TTC549 (cell line): ENCODE results near the gene ZNF862.

Experiments used
- FAIRE-seq: peaks from 2 replicates; lab custom pipeline; 2012; peaks lifted over from hg19 to GRCh38; lab: Jason Lieb, UNC

Gene ZNF862

DNA sequence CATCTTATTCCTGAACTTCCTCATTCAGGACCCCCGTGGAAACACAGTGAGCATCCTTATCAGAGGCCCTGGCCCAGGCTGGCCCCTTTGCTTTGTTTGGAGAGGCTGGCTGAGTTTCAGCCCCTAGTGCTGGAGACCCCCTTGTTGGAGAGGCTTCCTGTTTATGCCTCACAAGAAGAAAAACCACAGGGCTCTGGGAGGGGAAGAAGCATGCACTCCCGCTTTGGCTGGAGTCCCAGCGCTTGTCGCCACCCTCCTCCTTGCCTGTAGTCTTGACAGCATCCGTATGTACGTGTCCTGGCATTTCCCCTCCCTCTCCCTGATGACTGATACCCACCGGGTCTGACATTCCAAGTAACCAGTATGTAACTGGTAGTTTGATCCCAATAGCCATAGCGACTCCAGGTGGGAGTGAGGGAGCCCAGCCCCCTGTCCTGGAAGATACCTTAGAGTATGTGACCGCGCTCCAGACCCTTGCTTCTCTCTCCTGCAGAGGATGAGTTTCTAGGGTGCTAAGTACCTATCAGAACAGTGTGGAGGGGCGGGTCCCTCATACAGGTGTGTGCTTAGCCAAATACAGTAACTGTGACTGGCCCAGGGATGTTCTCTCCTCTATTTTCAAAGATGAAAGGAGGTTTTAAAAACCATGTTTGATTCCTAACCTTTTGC is 28.7 kb downstream of the ZNF862 start:
- no peak for FAIRE-seq

- FAIRE-seq, result no peak
These were observed 29.8 kb downstream of the ZNF862 start for GRCh38 chr7:149867762-149868622.

- FAIRE-seq, result no peak
These were observed 30.6 kb downstream of the ZNF862 start for GRCh38 chr7:149868623-149869290.

GRCh38 chr7:149869291-149869650 is 31.1 kb downstream of the ZNF862 start:
- no peak for FAIRE-seq

DNA sequence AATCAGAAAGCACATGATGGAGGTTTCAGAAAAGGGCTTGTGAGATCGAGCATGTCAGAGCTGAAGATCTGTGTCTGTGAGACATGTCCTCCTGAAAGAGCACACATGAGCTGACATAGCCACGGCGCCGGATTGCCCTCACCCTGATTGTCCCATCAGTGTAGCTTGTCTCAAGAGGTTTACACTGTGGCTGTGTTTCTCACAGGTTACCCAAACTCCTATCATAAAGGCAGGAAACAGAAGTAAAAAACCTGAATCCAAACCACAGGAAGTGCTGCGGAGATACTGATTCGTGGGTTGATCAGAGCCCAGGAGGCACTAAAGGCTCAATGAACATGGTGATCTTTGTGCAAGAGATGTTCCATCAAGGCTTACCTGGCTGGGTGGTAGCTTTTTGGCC is 31.7 kb downstream of the ZNF862 start:
- FAIRE-seq, result no peak

DNA sequence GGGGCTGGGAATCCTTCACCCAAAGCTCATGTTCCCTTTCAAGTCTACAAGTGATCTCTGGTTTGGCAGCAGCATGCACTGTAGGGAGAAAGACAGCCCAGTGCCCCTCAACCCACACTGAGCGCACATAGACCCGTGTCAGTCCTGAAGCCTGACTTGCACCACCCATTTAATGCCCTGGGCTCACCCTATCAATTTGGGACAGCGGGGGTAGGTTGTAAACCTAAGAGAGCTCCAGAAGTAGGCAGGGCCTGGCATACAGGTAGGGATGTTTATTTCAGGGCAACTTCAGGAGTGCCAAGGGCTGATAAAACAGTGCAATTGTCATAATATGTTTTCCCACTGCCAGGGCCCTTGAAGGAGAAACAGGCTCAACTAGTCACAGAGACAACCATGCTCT is 32.1 kb downstream of the ZNF862 start:
- no peak for FAIRE-seq

- FAIRE-seq, result no peak
These were observed 32.7 kb downstream of the ZNF862 start for GRCh38 chr7:149870701-149871483.

DNA sequence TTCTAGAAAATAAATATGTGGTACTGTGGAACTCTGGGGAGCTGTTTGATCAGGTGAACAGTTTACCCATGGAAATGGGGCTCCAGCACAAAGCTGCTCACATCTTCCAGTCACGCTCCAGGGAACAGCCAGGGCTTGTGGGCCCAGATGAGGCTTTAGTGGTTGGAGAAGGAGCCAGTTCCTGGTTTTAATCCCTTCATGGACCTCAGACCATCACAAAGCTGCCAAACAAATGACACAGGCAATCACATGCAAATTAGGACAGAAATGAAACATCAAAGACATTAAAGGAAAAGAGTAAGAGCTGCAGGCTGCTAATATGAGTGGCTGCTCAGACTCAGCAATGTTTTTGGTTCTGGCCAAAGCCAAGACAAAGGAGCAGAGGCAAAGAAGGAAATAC is 33.4 kb downstream of the ZNF862 start:
- FAIRE-seq, result no peak

- no peak for FAIRE-seq
These were observed 34.4 kb downstream of the ZNF862 start for GRCh38 chr7:149872419-149873073.

- no peak for FAIRE-seq
These were observed 35.1 kb downstream of the ZNF862 start, which contains the start of gene ATP6V0E2 for GRCh38 chr7:149873074-149873969. Gene ATP6V0E2 (plus strand): TSS chr7:149873969. CDS start chr7:149874066, 97 bp downstream.

DNA sequence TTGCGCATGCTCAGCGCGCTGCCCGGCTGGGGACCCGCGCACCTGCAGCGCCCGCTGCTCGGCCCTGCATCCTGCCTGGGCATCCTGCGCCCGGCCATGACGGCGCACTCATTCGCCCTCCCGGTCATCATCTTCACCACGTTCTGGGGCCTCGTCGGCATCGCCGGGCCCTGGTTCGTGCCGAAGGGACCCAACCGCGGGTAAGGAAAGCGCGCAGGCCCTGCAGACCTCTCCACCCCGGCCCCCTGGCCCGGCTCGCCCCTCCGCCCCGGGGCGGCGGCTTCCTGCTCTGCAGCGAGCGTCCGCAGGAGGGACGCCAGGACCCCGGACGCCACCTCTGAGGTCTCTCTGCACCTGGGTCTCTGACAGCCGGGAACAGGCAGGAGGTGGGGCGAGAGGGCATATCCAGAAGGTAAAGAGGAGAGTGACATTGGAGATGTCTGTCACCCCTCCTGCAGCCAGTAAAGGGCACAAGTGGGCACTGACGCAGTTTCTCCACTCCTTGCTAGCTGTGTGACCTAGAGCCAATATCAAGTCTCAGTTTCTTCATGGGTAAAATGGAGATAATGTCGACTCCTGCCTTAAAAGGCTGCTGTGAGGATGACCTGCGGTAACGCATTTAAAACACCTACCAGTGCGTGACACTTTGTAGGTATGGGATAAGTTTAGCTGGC is 35.9 kb downstream of the ZNF862 start:
- no peak for FAIRE-seq

- no peak for FAIRE-seq
These were observed 36.5 kb downstream of the ZNF862 start for GRCh38 chr7:149874644-149875028.

DNA sequence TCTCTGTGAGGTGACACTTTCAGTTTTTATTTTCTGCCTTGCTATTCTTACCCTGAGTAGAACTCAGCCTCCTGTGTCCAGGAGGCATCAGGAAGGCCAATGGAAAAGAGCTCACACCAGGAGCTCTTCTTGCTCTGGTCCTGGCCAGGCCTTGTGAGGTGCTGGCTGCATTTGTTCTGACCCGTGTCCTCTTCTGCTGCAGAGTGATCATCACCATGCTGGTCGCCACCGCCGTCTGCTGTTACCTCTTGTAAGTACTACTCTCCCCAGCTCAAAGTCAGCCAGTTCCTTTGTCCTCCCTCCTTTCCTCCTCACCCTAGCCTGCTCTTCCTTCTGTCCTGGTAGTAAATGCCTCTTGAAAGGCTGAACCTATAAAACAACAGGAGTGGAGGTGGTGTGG is 37.2 kb downstream of the ZNF862 start:
- no peak for FAIRE-seq

GRCh38 chr7:149877890-149878522 is 39.8 kb downstream of the ZNF862 start:
- FAIRE-seq, result no peak

GRCh38 chr7:149878523-149878921 is 40.3 kb downstream of the ZNF862 start:
- FAIRE-seq, result no peak

GRCh38 chr7:149879271-149879743 is 41.1 kb downstream of the ZNF862 start:
- no peak for FAIRE-seq

- no peak for FAIRE-seq
These were observed 41.8 kb downstream of the ZNF862 start for GRCh38 chr7:149879766-149880637.

GRCh38 chr7:149880638-149881311 is 42.6 kb downstream of the ZNF862 start:
- FAIRE-seq, result no peak
